HG02678 (cell line): Measurements from ENCODE around the gene LGR6.
"Not testable (repeated sequence)": the region's sequence is repeated elsewhere in the genome, so short reads cannot be mapped to it uniquely, and the experiment has no call there.

ENCODE experiments used
- ATAC-seq: cut with Tn5 transposase; IDR thresholded peaks from one replicate; pipeline ENCODE4 v1.9.1; 2021; ENCODE audit warnings: mild to moderate bottlenecking, moderate library complexity; ENCODE audit not compliant: unreplicated experiment

Gene LGR6

DNA sequence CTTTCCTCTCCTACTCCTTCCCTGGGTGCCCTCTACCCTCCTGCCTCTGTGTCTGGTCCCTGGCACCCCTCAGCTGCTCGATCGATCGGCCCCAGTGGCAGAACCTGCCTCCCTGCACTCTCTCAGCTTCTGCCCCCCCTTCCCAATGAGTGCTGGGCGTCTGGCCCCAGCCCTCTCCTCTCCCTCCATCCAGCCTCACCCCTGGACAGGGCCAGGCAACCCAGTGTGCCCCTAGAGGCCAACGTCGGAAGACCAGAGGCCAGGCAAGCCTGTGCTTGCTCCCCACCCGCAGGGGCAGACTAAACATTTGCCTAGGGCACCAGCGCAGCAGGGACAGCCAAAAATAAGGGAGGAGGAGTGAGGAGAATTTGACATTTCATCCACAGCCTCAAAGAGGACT lies 43.5 kb downstream of the LGR6 start:
- ATAC-seq = peak; percentile 50

DNA sequence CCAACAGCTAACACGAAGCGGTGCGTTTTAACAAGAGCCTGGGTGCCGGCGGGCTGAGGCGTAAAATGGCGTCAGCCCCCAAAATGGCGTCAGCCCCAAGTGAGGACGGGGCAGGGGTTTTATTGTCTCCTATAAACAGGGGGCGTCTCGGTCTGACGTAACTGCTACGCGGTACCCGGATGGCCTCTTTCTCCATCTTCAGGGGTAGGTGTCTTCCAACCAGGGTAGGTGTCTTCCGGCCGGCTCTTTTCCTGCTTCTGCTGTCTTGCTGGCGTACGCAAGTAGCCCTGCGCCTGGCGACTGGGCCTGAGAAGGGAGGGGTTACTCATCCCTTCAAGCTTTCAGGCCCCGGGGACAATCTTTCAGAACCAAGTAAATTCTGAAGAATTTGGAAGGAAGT lies 45.3 kb downstream of the LGR6 start:
- ATAC-seq = no peak

DNA sequence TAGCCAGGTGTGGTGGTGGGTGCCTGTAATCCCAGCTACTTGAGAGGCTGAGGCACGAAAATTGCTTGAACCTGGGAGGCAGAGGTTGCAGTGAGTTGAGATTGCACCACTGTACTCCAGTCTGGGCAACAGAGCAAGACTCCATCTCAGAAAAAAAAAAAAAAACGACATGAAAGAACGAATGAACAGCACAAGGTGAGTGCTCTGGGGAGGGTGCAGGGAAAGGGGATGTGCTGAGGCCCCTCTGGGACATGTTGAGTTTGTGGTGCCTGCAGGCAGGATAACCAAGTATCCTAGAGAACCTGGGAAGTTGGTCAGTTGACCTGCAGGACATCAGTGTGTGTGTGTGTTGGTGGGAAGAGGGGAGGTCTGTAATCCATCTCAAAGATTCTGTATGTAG lies 46.6 kb downstream of the LGR6 start:
- not testable (repeated sequence) for ATAC-seq

DNA sequence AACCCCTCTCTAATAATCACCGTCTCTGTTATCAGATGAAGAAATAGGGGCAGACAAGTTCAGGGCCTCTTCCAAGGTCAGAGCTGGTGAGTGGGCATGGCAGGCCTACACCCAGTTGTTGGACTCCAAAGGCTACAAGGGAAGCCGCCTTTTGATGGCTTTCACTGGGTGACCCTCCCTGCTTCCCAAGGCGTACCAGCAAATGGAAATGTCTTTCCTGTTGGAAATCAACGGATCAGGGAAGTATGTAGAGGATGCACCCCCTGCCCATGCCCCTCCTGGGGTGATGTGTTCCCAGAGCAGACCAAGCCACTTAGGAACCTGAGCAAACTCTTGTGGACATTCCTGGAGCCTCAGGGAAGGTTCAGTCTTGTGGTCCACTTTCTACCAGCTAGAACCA lies 47.4 kb downstream of the LGR6 start:
- no peak for ATAC-seq

DNA sequence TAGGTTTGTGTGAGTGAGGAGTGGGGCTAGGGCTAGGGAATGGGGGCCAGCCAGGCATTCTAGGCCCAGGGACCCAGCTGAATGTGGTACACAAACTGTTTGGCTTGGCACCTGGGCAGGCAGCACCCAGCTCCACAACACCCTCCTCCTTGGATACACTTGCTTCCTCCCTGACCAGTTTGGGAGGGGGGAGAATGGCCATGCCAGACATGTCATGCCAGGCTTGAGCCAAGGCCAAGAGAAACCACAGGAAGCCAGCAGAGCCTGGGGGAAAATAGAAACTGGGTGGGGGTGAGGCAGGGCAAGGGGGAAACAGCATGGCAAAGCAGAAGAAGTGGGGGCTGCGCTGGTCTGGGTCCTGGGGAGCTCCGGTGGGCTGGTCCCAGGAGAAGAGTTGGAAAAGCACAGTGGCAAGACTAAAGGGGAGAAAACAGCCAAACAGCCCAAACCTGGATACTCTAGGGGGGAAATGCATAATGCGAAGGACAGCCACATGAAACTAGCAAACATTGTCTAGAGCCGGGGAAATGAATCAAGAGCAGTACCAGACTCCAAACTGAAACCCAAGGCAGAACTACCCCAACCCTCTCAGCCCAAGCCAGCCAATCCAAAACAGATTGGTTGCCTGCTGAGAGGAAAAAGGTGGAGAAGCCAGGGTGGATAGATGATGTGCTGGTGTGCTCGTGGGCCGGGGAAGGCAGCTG lies 47.9 kb downstream of the LGR6 start:
- ATAC-seq = no peak

DNA sequence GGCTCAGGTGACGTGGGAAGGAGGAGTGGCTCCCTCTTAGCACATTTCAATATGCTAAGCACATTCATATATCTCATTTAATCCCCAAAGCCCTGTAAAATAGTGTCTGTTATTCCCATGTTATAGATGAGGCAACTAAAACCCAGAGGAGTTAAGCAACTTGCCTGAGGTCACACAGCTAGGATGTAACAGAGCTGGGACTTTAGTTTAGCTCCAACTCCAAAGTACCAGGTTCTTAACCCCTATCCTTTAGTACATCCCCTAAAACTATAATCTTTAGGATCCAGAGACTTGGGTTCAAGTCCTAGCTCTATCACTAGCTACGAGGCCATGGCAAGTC lies 48.5 kb downstream of the LGR6 start:
- ATAC-seq = no peak

DNA sequence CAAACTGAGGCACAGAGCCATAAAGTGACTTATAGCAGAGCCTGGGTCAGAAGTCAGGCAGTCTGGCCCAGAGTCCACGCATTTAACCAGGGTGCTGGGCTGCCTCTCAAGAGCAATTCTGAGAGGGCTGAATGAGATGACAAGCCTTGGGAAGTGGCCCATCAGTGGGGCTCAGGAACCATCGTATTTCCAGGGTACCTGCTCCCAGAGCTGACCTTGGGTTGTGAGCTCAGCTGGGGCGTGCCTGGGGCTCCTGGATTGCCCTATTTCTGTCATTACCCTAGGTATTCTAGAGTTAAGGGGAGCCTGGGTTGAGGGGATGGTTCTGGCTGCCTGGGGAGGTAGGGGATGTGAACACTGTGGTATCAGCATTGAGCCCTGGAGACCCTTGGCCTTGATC lies 49.4 kb downstream of the LGR6 start:
- no peak for ATAC-seq

DNA sequence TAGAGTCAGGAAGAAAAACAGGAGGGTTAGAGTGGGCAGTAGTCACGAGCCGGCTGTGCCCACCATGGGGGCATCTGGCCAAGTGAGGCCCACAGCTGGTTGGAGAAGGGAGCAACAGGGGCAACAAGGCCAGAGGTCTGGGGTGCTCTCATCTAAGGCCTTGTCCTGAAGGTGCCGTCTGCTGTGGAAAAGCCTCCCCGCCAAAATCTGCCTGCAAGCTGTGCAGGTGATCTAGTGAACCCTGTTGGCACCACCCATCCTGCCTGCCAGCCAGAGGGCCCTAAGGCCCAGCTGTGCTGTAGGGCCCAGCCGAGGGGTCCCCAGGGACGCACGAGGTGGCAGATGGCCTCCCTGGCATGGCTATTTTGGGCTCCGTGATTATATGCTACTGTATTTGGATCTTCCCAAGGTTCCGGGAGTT lies 51.3 kb downstream of the LGR6 start:
- ATAC-seq = no peak

DNA sequence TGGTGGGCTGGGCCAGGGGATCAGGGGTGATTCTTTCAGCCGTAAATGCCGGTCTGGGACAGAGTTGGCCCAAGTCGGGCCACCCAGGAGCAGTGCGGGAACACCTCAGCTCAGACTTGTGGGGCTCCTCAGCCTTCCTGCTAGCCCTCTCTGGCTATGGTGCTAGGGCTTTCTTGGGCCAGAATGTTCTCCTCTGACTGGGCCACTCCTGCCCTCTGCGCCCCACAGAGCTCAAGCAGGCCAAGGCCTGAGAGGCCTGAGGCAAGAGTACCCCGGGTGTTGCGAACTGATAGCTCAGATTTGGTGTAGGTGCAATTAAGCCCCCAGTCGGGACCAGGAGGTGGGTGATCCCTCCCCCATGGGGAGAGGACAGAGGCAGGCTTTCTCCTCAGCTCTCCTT lies 51.8 kb downstream of the LGR6 start:
- ATAC-seq = no peak

DNA sequence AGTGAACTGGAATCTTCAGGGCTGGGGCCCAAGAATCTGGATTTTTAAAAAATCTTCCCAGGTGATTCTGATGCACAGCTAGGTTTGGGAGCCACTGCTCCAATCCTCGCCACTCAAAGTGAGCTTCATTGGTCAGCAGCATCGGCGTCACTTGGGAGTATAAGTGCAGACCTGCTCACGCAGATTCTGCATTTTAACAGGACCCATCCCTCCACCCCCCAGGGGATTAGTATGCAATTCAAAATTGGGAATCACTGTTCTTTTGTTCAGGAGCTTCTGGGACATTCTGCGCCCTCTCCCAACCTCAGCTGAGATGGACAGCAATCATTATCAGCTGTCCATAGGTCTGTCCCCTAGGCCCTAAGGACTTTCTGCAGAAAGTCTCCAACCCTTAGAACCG lies 53.5 kb downstream of the LGR6 start:
- ATAC-seq = no peak

DNA sequence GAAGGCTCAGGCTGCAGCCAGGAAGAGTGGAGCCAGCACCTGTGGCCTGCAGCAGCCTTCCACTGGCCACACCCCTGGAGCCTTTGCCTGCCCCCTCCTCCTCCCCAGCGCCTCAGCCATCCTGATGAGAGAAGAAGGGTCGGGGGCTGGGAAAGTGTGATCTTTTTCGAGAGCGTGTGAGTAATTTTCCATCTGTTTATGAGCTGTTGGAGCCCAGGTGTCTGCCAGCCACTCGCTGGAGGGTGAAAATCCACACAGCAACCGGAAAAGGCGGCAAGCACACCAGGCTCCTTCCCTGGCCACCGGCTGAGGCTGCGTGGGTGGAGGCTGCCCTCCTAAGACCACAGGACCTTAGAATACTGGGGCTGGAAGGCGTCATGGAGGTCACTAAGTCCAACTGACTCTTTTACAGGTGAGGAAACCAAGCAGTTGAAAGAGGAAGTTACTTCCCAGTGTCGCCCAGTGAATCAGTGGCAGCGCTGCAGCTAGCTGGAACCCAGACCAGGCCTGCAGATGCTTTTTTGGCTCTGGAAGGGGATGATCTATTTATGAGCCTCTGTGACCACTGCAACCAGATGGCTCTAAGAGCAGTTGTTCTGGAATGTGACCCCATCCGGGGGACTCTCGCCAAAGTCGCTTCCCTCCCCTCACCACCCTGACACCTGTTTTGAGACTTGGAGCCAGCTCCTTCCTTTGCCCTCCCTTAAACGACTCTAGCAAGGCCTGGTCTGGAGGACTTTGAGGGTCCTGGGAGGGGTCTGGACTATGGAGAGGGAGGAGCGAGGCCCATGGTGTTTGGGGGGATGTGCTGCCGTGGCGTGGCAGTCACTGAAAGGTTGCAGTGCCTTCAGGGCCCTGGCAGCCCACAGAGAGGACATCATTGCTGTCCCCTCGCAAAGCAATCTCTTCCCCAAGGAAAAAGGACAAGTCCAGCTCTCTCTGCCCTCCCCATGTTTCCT lies 54.5 kb downstream of the LGR6 start:
- ATAC-seq = no peak

DNA sequence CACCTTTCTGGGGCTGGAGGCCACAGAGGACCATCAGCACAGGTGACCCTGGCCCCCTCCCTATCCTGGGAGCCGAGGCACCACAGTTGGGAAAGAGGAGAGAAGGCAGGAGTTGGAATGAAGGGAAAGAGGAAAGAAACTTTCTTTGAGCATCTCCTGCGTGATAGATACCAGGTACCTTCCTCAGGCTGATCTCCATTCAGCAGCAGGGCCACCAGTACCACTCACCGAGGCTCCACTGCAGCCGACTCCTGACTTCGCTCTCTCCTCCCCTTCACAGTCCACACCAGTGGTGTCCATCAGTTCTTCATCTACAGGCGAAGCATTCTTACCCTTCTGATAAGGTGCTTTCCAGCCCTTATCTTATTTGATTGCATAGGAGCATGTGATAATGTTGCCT lies 55.3 kb downstream of the LGR6 start:
- ATAC-seq = no peak

DNA sequence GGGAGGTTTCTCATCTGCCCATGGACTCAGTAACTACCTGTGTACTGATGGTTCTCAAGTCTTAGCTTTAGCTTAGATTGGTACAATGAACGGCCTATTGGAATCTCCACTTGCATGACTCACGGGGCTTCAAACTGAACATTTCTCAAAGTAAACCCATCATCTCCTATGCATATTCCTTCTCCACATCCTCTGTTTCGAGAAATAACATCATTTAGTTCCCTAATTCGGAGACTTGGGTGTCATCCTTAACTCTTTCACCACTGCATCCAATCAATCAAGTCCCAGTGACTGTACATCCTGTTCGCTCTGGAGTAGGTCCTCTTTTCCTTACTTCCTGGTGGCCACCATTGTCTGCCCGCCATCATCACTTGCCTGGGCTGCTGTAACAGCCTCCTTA lies 55.8 kb downstream of the LGR6 start:
- no peak for ATAC-seq

DNA sequence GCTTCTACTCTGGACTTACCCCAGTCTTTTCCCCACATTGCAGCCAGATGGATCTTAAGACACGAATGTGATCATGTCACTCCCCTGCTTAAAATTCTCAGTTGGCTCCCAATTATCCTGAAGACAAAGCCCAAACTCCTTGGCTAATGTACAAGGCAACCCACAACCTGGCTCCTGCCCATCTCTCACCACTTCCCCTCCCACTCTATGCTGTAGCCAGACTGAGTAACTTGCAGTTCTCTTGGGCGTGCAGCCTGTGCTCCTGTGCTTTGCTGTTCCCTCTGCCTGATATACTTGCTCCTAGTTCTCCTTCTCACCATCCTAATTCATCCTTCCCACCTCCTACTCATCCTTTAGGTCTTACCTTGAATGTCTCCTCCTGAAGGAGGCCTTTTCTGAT lies 56.2 kb downstream of the LGR6 start:
- ATAC-seq = no peak

DNA sequence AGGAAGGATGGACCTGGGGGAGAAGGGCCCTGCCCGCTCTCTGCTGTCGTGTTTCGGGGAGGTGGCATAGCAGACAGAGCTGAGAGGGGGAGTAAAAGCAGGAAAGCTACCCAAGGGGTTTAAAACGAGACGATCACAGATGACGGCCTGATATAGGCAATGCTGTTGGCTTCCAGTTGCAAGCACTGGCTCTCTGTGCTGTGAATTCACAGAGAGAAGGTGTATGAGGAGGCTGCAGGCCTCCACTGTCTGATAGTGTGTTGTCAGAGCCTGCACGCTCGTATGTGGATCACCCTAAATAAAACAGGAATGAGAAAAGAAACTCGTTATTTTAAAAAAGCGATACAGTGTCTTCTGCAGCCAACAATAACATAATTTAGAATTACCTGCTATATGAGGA lies 57.4 kb downstream of the LGR6 start:
- ATAC-seq = no peak

DNA sequence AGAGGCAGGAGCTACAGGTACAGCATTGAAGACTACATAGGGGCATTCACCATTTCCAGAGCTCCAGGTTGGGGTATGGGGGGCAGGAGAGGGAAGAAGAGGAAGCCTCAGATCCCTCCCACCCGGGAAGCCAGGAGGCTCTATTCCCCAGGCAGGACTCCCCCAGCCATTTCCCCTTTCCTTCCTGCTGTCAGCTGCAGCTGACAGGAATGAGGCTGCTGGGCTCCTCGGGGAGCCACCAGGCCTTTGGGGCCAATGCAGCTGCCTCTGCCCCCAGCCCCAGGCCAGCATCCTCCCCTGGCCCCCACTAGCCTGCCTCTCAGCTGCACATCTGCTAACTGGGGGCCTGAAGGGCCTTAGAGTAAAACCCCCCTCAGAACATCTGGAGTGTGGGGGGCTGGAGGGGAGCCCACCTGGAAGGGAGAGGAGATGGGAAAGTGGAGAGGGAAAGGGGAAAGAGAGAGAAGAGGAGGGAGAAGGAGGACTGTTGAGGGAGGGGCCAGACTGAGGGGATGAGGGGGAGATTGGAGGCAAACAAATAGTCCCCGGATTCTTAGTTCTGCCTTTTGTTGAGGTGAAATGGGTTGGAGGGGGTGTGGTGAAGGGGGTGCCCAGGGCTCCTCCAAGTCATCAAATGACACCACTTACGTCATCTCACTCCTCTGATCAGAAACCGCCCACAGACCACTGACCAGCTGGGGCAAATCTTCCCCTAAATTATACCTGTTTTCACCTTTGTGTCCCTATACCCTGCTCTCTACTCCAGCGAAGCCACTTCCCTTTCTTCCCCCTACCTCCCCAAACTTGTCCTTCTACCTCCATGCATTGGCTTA lies 58.0 kb downstream of the LGR6 start:
- ATAC-seq = no peak

DNA sequence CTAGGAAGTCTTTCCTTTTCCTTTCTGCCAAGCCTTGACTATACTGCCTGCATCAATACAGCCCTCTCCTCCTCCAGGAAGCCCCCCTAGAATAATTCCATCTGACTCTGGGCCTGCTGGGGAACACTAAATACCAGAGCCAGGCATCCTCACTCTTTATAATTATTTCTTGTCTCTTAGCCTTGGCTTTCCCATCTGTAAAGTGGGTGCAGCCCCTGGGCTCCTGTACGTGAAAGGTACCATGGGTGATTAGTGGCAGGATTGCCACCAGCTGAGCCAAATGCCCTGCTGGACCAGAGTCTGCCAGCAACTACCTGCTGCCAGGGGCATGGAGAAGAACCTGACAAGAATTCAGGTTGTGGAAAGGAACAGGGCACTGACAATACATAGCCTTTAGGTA lies 58.7 kb downstream of the LGR6 start:
- ATAC-seq = no peak

DNA sequence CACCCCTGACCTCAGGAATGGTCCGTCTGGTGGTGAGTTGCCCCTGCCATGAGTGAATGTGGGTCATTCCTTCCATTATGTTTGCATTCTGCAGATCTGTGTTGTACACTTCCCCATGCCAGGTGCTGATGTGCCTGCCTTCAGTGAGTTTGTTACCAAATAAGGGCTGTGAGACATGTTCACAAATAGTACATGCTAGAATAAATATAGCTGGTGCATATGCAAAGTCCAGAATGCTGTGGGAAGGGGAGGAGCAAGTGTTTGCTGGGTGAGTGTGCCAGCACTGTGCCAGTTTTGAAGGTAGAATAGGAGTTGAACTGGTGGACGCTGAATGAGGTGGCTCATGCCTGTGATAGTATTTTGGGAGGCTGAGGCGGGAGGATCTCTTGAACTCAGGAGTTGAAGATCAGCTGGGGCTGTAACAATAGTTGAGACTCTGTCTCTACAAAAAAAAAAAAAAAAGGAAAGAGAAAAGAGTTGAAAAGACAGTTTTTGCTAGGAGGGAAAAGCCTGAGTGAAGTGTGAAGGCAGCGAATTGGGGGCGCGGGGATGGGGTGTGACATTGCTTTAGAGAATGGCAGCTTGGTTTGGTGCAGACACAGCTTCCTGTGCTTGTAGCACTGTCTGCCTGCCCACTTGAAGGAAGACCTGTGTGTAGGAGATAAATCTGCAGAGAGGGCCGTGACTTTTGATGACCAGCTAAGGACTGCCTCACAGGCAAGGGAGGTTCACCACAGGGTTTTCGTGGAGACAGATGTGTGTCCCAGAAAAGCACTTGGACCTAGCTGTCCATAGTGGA lies 61.1 kb downstream of the LGR6 start:
- ATAC-seq = no peak

DNA sequence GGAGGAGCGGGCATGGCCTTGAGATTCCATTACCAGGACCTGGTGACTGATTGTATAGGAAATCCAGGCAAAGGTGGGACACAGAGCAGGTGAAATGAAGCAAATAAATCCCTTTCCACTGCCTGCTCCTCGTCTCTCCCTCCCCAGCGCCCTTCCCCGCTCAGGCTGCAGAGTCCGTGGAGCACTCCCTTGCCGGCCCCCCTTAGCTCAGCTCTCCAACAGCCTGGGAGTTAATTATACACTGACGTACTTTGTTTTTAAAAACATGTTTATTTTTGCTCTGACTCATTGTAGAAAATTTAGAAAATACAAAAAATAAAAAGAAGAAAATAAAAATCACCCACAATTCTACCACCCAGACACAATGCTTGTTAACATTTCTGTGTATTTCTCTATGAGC lies 61.7 kb downstream of the LGR6 start:
- no peak for ATAC-seq

DNA sequence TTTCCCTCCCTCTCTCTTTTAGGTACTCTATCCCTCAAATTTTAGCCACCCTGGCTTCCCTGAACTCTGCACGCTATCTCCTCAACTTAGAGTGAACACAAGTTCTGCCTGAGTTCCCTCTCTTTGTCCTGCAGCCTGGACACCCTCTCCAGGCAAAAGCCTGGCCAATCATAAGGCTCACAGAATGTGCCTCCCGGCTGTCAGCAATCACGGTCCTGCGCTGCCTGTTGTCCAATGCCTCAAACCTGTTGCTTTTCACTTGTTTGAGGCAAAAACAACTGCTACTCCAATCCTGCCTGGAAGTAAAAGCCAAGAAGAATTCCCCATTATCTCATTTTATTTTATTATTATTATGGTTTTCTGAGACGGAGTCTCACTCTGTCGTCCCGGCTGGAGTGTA lies 66.1 kb downstream of the LGR6 start:
- no peak for ATAC-seq
